GM23338 (cell line): ENCODE data around the gene INPP1.

Source experiments
- CREB1 ChIP-seq: fragments of 250-450 bp; sonication (Bioruptor Pico); IDR thresholded peaks from 2 replicates; pipeline ENCODE4 v1.5.0; 2020; ENCODE audit warnings: low read depth, mild to moderate bottlenecking, moderate library complexity
- CTCF ChIP-seq, 2 experiments: fragments of 200-600 bp in 1 of 2; sonication (generic) in 1 of 2; conservative IDR thresholded peaks; 2 replicates each; pipeline versions ENCODE4 v1.5.1 to v1.6.1; 2016 to 2017; ENCODE audit warnings: antibody characterized with exemption in 2 of 2, low read depth in 2 of 2, mild to moderate bottlenecking in 2 of 2, moderate library complexity in 1 of 2
- EZH2 ChIP-seq: fragments of 200-600 bp; sonication (generic); IDR thresholded peaks from one replicate; pipeline ENCODE4 v1.8.0; 2017; ENCODE audit warnings: antibody characterized with exemption, mild to moderate bottlenecking, low read depth; ENCODE audit not compliant: unreplicated experiment
- NANOG ChIP-seq: IDR thresholded peaks from 2 replicates; pipeline ENCODE4 v1.6.1; 2016; ENCODE audit warnings: antibody characterized with exemption, borderline replicate concordance
- POLR2AphosphoS5 ChIP-seq: IDR thresholded peaks from 2 replicates; pipeline ENCODE4 v1.6.1; 2016; ENCODE audit warnings: antibody characterized with exemption, low read depth
- TF ChIP-seq, protein P1 (sequence below): IDR thresholded peaks from one replicate; pipeline ENCODE4 v1.6.1; 2018; ENCODE audit warnings: antibody characterized with exemption; ENCODE audit not compliant: unreplicated experiment

GRCh38 chr2:190404487-190404886, 61.1 kb downstream of the INPP1 start:
- TF ChIP-seq CTCF (conservative IDR thresholded peaks at IDR 0.05; ENCODE audit: low read depth in 2 of 2) (no peak), CREB1 (CRISPR knock-in tag) (no peak), POLR2AphosphoS5 (no peak), EZH2 (no peak), NANOG (no peak)
- TF ChIP-seq, protein P1, sequence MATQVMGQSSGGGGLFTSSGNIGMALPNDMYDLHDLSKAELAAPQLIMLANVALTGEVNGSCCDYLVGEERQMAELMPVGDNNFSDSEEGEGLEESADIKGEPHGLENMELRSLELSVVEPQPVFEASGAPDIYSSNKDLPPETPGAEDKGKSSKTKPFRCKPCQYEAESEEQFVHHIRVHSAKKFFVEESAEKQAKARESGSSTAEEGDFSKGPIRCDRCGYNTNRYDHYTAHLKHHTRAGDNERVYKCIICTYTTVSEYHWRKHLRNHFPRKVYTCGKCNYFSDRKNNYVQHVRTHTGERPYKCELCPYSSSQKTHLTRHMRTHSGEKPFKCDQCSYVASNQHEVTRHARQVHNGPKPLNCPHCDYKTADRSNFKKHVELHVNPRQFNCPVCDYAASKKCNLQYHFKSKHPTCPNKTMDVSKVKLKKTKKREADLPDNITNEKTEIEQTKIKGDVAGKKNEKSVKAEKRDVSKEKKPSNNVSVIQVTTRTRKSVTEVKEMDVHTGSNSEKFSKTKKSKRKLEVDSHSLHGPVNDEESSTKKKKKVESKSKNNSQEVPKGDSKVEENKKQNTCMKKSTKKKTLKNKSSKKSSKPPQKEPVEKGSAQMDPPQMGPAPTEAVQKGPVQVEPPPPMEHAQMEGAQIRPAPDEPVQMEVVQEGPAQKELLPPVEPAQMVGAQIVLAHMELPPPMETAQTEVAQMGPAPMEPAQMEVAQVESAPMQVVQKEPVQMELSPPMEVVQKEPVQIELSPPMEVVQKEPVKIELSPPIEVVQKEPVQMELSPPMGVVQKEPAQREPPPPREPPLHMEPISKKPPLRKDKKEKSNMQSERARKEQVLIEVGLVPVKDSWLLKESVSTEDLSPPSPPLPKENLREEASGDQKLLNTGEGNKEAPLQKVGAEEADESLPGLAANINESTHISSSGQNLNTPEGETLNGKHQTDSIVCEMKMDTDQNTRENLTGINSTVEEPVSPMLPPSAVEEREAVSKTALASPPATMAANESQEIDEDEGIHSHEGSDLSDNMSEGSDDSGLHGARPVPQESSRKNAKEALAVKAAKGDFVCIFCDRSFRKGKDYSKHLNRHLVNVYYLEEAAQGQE = no peak
